Gastrocnemius medialis (tissue), 4 donors: ENCODE measurements around the gene ODC1. TPM values are rescaled to one million over a fixed set of nuclear protein-coding genes. Genes with fewer than 3 reads are reported as not detected.

Experiments used
- ATAC-seq, 2 donors: fragments of 150-250 bp; one replicate each; pipeline ENCODE4 v1.9.1; 2016
- DNase-seq, 2 donors: peaks; one replicate each; pipeline ENCODE4 v3.0.0-alpha.2; 2019
- H3K27ac ChIP-seq, 4 donors: fragments of 200-600 bp; sonication (generic); 1 replicate in 1 of 4; 2 replicates in 3 of 4; pipeline ENCODE4 v1.5.1; 2016 to 2018; ENCODE audit warnings: mild to moderate bottlenecking in 2 of 4, moderate library complexity in 1 of 4
- H3K27me3 ChIP-seq, 3 donors: fragments of 200-600 bp; sonication (generic) in 2 of 3; 1 replicate in 1 of 3; 2 replicates in 2 of 3; pipeline versions ENCODE4 v1.5.1 to v1.6.0; 2016 to 2019; ENCODE audit warnings: mild to moderate bottlenecking in 1 of 3, moderate library complexity in 1 of 3
- H3K36me3 ChIP-seq, 2 donors: fragments of 200-600 bp; sonication (generic) in 1 of 2; one replicate each; pipeline ENCODE4 v1.5.1; 2017 to 2018
- H3K4me1 ChIP-seq, 2 donors: fragments of 200-600 bp; sonication (generic) in 1 of 2; one replicate each; pipeline ENCODE4 v1.5.1; 2016 to 2017; ENCODE audit warnings: mild to moderate bottlenecking in 2 of 2
- H3K4me3 ChIP-seq, 4 donors: fragments of 200-600 bp; sonication (generic) in 3 of 4; 1 replicate in 1 of 4; 2 replicates in 3 of 4; pipeline ENCODE4 v1.5.1; 2016 to 2019; ENCODE audit warnings: mild to moderate bottlenecking in 2 of 4
- H3K9me3 ChIP-seq, 3 donors: fragments of 200-600 bp; sonication (generic) in 2 of 3; 1 replicate in 1 of 3; 2 replicates in 2 of 3; pipeline ENCODE4 v1.5.1; 2016 to 2019
- POLR2A ChIP-seq, 2 donors: fragments of 450-650 bp; IDR thresholded peaks; one replicate each; pipeline ENCODE4 v1.6.1; 2017; ENCODE audit warnings: antibody characterized with exemption in 2 of 2, mild to moderate bottlenecking in 2 of 2, moderate library complexity in 2 of 2
- in situ Hi-C, 4 donors: fragments of 200-750 bp; cut with MboI; loops; one replicate each; pipeline versions ENCODE4 v1.15.0 to v1.8.0; 2017; ENCODE audit warnings: low sequenced_read_pairs in 4 of 4
- intact Hi-C: fragments of 100-400 bp; cut with DNase I; formaldehyde crosslinking; loops from one replicate; pipeline ENCODE4 v1.15.1; 2023; ENCODE audit warnings: low total_unique reads
- total RNA-seq, 4 donors: library from RNA; depleted of rRNA; stranded (reverse); fragments of >200 nt; gene quantifications; one replicate each; pipeline versions ENCODE4 v1.1.0 to v1.2.3, GENCODE V29; 2016
- TF ChIP-seq, protein P1 (sequence below), 5 experiments: fragments of 450-650 bp in 3 of 5; fragments of 200-600 bp in 2 of 5; sonication (generic) in 2 of 5; IDR thresholded peaks in 4 of 5; conservative IDR thresholded peaks in 1 of 5; 1 replicate in 4 of 5; 2 replicates in 1 of 5; pipeline ENCODE4 v1.5.1; 2016 to 2019; ENCODE audit warnings: antibody characterized with exemption in 5 of 5, mild to moderate bottlenecking in 3 of 5, moderate library complexity in 3 of 5

Gene ODC1
- total RNA-seq, 4 donors from 2014 or later, result 134 to 339 (median 255) TPM

DNA sequence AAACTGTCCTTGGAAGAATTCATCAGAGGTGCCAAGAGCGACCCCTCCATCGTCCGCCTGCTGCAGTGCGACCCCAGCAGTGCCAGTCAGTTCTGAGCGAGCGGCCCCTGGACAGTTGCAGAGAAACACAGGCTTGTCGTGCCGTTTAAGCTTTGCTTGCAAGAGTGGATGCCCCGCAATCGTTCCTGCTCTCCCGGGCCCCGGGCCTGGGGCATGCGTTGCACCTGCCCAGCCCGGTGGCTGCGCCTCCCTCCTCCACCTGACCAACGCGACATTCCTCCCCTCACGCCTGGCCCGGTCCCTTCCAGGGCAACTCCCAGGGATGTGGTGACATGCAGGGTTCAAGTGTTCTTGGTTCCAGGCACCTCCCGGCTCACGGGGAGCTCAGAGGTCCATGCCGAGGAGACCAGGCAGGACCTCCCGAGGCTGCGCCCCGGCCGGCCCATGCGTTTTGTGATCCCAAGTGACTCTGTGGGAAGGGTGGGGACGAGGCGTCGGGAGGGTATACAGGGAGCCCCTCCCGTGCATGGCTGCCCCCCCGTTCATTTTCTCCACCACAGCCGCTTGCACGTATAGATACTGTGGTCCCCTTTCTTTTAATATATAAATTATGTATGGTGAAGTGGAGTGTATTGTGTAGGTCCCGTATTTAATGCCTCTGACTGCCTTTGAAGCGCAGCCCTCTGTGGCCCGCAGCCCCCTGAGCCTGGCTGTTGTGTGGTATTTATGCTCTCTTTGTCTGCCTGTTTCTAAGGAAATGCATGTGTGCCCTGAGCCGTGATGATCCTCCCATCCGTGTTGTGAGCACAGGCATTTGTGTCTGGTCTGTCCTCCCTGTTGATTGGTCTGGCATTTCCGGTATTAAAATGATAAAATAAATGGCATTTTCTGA lies 21.2 kb downstream of the ODC1 start:
- H3K4me3 ChIP-seq, result no peak overlapping the region
- no peak for DNase-seq
- in situ Hi-C loops (no loop called here), intact Hi-C loops (no loop called here)
- H3K27ac ChIP-seq, result no peak overlapping the region
- no peaks in the 10 kb centered on the region for H3K9me3 ChIP-seq
- peaks cover 0 to 4% (median 0%) of the 10 kb centered on the region in 3 donors for H3K27me3 ChIP-seq
- H3K4me1 ChIP-seq, result no peaks in the 10 kb centered on the region
- ATAC-seq, result no peak
- TF ChIP-seq POLR2A (IDR thresholded peaks at IDR 0.05), result no peak
- TF ChIP-seq, protein P1, sequence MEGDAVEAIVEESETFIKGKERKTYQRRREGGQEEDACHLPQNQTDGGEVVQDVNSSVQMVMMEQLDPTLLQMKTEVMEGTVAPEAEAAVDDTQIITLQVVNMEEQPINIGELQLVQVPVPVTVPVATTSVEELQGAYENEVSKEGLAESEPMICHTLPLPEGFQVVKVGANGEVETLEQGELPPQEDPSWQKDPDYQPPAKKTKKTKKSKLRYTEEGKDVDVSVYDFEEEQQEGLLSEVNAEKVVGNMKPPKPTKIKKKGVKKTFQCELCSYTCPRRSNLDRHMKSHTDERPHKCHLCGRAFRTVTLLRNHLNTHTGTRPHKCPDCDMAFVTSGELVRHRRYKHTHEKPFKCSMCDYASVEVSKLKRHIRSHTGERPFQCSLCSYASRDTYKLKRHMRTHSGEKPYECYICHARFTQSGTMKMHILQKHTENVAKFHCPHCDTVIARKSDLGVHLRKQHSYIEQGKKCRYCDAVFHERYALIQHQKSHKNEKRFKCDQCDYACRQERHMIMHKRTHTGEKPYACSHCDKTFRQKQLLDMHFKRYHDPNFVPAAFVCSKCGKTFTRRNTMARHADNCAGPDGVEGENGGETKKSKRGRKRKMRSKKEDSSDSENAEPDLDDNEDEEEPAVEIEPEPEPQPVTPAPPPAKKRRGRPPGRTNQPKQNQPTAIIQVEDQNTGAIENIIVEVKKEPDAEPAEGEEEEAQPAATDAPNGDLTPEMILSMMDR (IDR thresholded peaks at IDR 0.05 in 4 of 5, conservative IDR thresholded peaks at IDR 0.05 in 1 of 5), result no peak
- H3K36me3 ChIP-seq, result no peaks in the 10 kb centered on the region

DNA sequence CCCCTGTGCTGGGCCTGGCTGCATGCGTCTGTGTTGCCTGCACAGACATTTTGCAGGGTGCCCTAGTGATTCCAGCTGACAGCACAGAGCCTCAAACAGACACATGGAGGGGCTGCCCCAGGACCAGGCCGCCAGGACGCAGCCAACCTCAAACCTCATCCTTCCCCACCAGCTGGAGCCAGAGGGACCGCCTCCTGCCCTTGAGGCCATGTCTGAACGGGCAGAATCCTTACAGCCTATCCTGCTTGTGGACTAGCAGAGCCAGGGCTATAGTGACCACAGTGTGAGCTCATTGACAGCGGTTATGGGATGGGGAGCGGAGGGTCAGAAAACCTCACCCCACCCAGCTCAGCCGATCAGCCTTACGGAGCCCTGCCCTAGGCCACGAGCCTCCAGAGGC lies 22.4 kb downstream of the ODC1 start:
- H3K36me3 ChIP-seq, result no peaks in the 10 kb centered on the region
- in situ Hi-C loops, result no loop called here
- ATAC-seq, result no peak

DNA sequence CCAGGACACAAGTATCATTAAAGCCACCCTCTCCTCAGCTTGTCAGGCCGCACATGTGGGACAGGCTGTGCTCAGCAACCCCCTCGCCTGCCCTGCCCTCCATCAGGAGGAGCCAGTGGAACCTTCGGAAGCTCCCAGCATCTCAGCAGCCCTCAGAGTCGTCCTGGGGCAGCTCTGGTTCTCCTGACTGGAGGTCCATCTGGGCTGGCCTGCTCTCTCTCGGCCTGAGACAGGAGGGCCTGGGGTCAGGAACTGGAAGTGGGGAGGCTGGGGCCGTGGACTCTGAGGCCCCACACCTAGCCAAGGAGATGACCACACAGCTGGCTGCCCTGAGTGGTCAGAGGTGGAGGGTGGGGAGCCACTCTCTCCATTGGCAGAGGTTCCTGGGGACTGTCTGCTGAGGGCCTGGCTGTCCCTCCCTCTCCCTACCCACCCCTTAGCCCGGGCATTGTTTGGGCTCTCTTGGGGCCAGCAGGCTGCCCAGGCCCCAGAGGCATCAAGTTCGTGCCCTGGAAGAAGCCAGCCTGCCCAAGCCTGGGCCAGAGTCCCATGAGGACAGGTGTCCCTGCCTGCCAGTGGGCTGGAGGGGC lies 23.1 kb downstream of the ODC1 start:
- DNase-seq (no peak), ATAC-seq (no peak)
- no peak overlapping the region for H3K27ac ChIP-seq
- intact Hi-C loops, result no loop called here
- H3K4me1 ChIP-seq, result no peaks in the 10 kb centered on the region
- no peaks in the 10 kb centered on the region for H3K9me3 ChIP-seq
- H3K36me3 ChIP-seq, result no peaks in the 10 kb centered on the region
- in situ Hi-C loops, result no loop called here
- H3K4me3 ChIP-seq, result no peak overlapping the region
- no peaks in the 10 kb centered on the region for H3K27me3 ChIP-seq
- TF ChIP-seq, protein P1 (IDR thresholded peaks at IDR 0.05 in 4 of 5, conservative IDR thresholded peaks at IDR 0.05 in 1 of 5), result no peak
- TF ChIP-seq POLR2A (IDR thresholded peaks at IDR 0.05), result no peak

More for the DNA sequence above, 22.4 kb downstream of the ODC1 start:
- H3K4me3 ChIP-seq, result no peak overlapping the region
- intact Hi-C loops, result no loop called here
- H3K27me3 ChIP-seq, result no peaks in the 10 kb centered on the region
- H3K27ac ChIP-seq, result no peak overlapping the region
- no peaks in the 10 kb centered on the region for H3K4me1 ChIP-seq
- TF ChIP-seq, protein P1 (IDR thresholded peaks at IDR 0.05 in 4 of 5, conservative IDR thresholded peaks at IDR 0.05 in 1 of 5), result no peak
- TF ChIP-seq POLR2A (IDR thresholded peaks at IDR 0.05), result no peak
- DNase-seq, result no peak
- no peaks in the 10 kb centered on the region for H3K9me3 ChIP-seq

DNA sequence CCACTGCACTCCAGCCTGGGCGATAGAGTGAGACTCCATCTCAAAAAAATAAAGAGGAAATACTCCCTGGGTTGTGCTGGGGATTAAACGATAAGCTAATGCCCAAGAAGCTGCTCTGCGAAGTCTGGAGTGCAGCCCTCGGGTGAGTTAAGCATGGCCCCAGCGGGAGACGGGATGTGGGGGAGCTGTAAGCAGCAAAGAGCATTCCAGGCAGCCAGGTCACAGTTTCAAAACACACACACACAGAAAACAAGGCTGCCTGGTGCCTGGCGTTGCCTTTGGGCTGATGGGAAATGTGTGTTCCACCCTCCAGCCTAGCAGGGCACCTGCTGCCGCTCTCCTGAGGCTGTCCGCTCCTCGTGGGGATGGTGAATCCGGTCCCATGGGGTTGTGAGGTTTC lies 24.1 kb downstream of the ODC1 start:
- H3K36me3 ChIP-seq, result no peaks in the 10 kb centered on the region
- H3K27me3 ChIP-seq, result no peaks in the 10 kb centered on the region
- no peak overlapping the region for H3K27ac ChIP-seq
- ATAC-seq (no peak), DNase-seq (no peak)
- no peaks in the 10 kb centered on the region for H3K4me1 ChIP-seq
- no peak overlapping the region for H3K4me3 ChIP-seq
- in situ Hi-C loops (no loop called here), intact Hi-C loops (no loop called here)
- TF ChIP-seq, protein P1 (IDR thresholded peaks at IDR 0.05 in 4 of 5, conservative IDR thresholded peaks at IDR 0.05 in 1 of 5), result no peak
- no peak for TF ChIP-seq POLR2A (IDR thresholded peaks at IDR 0.05)
- no peaks in the 10 kb centered on the region for H3K9me3 ChIP-seq
